AG09309 (cell line): ENCODE data around the gene ACADS.

Source experiments
- DNase-seq: peaks from one replicate; pipeline ENCODE4 v3.0.0-alpha.2; 2010; ENCODE audit warnings: low read depth
- H3K4me3 ChIP-seq: 2 replicates; pipeline ENCODE4 v1.5.1; 2011; ENCODE audit warnings: mild to moderate bottlenecking, low read depth, low read length, moderate library complexity; ENCODE audit not compliant: control insufficient read depth
- CTCF ChIP-seq: IDR thresholded peaks from 2 replicates; pipeline ENCODE4 v1.5.1; 2011; ENCODE audit warnings: mild to moderate bottlenecking, low read depth, low read length, inconsistent platforms; ENCODE audit not compliant: insufficient read depth, control insufficient read depth; ENCODE audit errors: missing control alignments

The ACADS gene

GRCh38 chr12:120690083-120690450 is 35.6 kb upstream of the ACADS start:
- H3K4me3 ChIP-seq, result no peak overlapping the region
- no peak for TF ChIP-seq CTCF

GRCh38 chr12:120690978-120691377 is 34.6 kb upstream of the ACADS start:
- no peak for TF ChIP-seq CTCF
- DNase-seq, result no peak
- no peak overlapping the region for H3K4me3 ChIP-seq

More at GRCh38 chr12:120690083-120690450, 35.6 kb upstream of the ACADS start:
- no peak for DNase-seq

- DNase-seq, result no peak
- no peak overlapping the region for H3K4me3 ChIP-seq
- TF ChIP-seq CTCF, result no peak
Observed at GRCh38 chr12:120692524-120693033, 33.0 kb upstream of the ACADS start.

- TF ChIP-seq CTCF, result no peak
- no peak for DNase-seq
- no peak overlapping the region for H3K4me3 ChIP-seq
Observed at GRCh38 chr12:120693848-120694247, 31.8 kb upstream of the ACADS start.

- TF ChIP-seq CTCF, result no peak
- DNase-seq, result no peak
- H3K4me3 ChIP-seq, result no peak overlapping the region
Observed at GRCh38 chr12:120696626-120697025, 29.0 kb upstream of the ACADS start.

- DNase-seq, result no peak
- H3K4me3 ChIP-seq, result no peak overlapping the region
- TF ChIP-seq CTCF, result no peak
Observed at GRCh38 chr12:120697344-120697743, 28.3 kb upstream of the ACADS start.

- no peak overlapping the region for H3K4me3 ChIP-seq
- no peak for DNase-seq
- TF ChIP-seq CTCF, result no peak
Observed at GRCh38 chr12:120698665-120699064, 27.0 kb upstream of the ACADS start.
